H9 (cell line): ENCODE results near the gene TEKT3. TPM values are rescaled to one million over a fixed set of nuclear protein-coding genes. Genes with fewer than 3 reads are reported as not detected.

ENCODE experiments used
- DNase-seq: peaks from one replicate; pipeline ENCODE4 v3.0.0-alpha.2; 2017
- H2AFZ ChIP-seq: one replicate; pipeline ENCODE4 v1.6.1; 2013; ENCODE audit warnings: mild to moderate bottlenecking, low read length, control low read depth, moderate library complexity
- H2AK5ac ChIP-seq: 2 replicates; pipeline ENCODE4 v1.6.1; 2013; ENCODE audit warnings: low read length, control low read depth, mixed read lengths; ENCODE audit not compliant: insufficient read length
- H2BK120ac ChIP-seq: one replicate; pipeline ENCODE4 v1.6.1; 2013; ENCODE audit warnings: low read depth, mild to moderate bottlenecking, low read length, control low read depth, inconsistent platforms; ENCODE audit not compliant: poor library complexity, severe bottlenecking
- H2BK12ac ChIP-seq: 2 replicates; pipeline ENCODE4 v1.6.1; 2013; ENCODE audit warnings: low read length, control low read depth, mixed read lengths, low read depth; ENCODE audit not compliant: insufficient read length
- H2BK15ac ChIP-seq: 2 replicates; pipeline ENCODE4 v1.6.1; 2013; ENCODE audit warnings: low read depth, low read length, control low read depth
- H2BK20ac ChIP-seq: one replicate; pipeline ENCODE4 v1.6.1; 2013; ENCODE audit warnings: low read depth, mild to moderate bottlenecking, low read length, control low read depth, inconsistent platforms; ENCODE audit not compliant: poor library complexity, severe bottlenecking
- H2BK5ac ChIP-seq: 2 replicates; pipeline ENCODE4 v1.6.1; 2013; ENCODE audit warnings: low read length, control low read depth, mixed read lengths; ENCODE audit not compliant: insufficient read length
- H3K14ac ChIP-seq: 2 replicates; pipeline ENCODE4 v1.6.1; 2013; ENCODE audit warnings: low read length, control low read depth; ENCODE audit not compliant: insufficient read depth
- H3K18ac ChIP-seq: 2 replicates; pipeline ENCODE4 v1.6.1; 2013; ENCODE audit warnings: low read depth, mild to moderate bottlenecking, mixed read lengths, low read length, control low read depth; ENCODE audit not compliant: insufficient read length
- H3K23ac ChIP-seq: 2 replicates; pipeline ENCODE4 v1.6.1; 2013; ENCODE audit warnings: low read length, control low read depth, mixed read lengths, low read depth; ENCODE audit not compliant: insufficient read length
- H3K23me2 ChIP-seq: 2 replicates; pipeline ENCODE4 v1.6.1; 2013; ENCODE audit warnings: low read depth, mild to moderate bottlenecking, mixed read lengths, low read length, control low read depth; ENCODE audit not compliant: insufficient read length, poor library complexity, severe bottlenecking
- H3K27ac ChIP-seq: 2 replicates; pipeline ENCODE4 v1.5.1; 2013; ENCODE audit warnings: low read length, control low read depth, mixed read lengths, low read depth; ENCODE audit not compliant: insufficient read length
- H3K27me3 ChIP-seq: 2 replicates; pipeline ENCODE4 v1.6.1; 2013; ENCODE audit warnings: low read length, control low read depth, inconsistent platforms; ENCODE audit not compliant: insufficient read depth
- H3K4ac ChIP-seq: 2 replicates; pipeline ENCODE4 v1.6.1; 2013; ENCODE audit warnings: low read depth, mild to moderate bottlenecking, control low read depth, inconsistent platforms, low read length, moderate library complexity
- H3K4me1 ChIP-seq: 2 replicates; pipeline ENCODE4 v1.6.1; 2013; ENCODE audit warnings: low read length, control low read depth, inconsistent platforms; ENCODE audit not compliant: insufficient read depth
- H3K4me2 ChIP-seq: 2 replicates; pipeline ENCODE4 v1.6.1; 2013; ENCODE audit warnings: low read length, control low read depth, mixed read lengths; ENCODE audit not compliant: insufficient read length, insufficient read depth
- H3K56ac ChIP-seq: 2 replicates; pipeline ENCODE4 v1.6.1; 2013; ENCODE audit warnings: low read depth, mild to moderate bottlenecking, mixed read lengths, low read length, control low read depth; ENCODE audit not compliant: insufficient read length
- H3K79me1 ChIP-seq: 2 replicates; pipeline ENCODE4 v1.6.1; 2013; ENCODE audit warnings: low read depth, mild to moderate bottlenecking, moderate library complexity, low read length, control low read depth, inconsistent platforms; ENCODE audit not compliant: insufficient read depth, poor library complexity, severe bottlenecking
- H3K79me2 ChIP-seq: 2 replicates; pipeline ENCODE4 v1.6.1; 2013; ENCODE audit warnings: low read length, control low read depth, inconsistent platforms; ENCODE audit not compliant: insufficient read depth
- H3K9ac ChIP-seq: 2 replicates; pipeline ENCODE4 v1.6.1; 2013; ENCODE audit warnings: low read length, control low read depth, mixed read lengths; ENCODE audit not compliant: insufficient read length; ENCODE audit errors: extremely low read depth
- H3K9me3 ChIP-seq: one replicate; pipeline ENCODE4 v1.6.1; 2013; ENCODE audit warnings: low read depth, low read length, inconsistent platforms; ENCODE audit not compliant: control insufficient read depth
- H3T11ph ChIP-seq: one replicate; pipeline ENCODE4 v1.6.1; 2013; ENCODE audit warnings: mild to moderate bottlenecking, low read length, control low read depth, inconsistent platforms
- H4K20me1 ChIP-seq: one replicate; pipeline ENCODE4 v1.6.1; 2013; ENCODE audit not compliant: control insufficient read depth, insufficient read length, insufficient read depth
- H4K5ac ChIP-seq: 2 replicates; pipeline ENCODE4 v1.6.1; 2013; ENCODE audit warnings: low read depth, mild to moderate bottlenecking, mixed read lengths, low read length, control low read depth; ENCODE audit not compliant: insufficient read length
- H4K8ac ChIP-seq: replicated peaks from 2 replicates; pipeline ENCODE4 v1.6.1; 2013; ENCODE audit warnings: low read length, control low read depth, mixed read lengths, low read depth; ENCODE audit not compliant: insufficient read length
- H4K91ac ChIP-seq: 2 replicates; pipeline ENCODE4 v1.6.1; 2013; ENCODE audit warnings: low read depth, mild to moderate bottlenecking, moderate library complexity, mixed read lengths, low read length, control low read depth; ENCODE audit not compliant: insufficient read length
- H3K27ac Mint-ChIP-seq, 3 experiments: 2 replicates in 2 of 3; 3 replicates in 1 of 3; pipeline ENCODE4 v1.8.0; 2020 to 2021; ENCODE audit warnings: mixed read lengths in 3 of 3, mild to moderate bottlenecking in 1 of 3, moderate library complexity in 1 of 3
- H3K27me3 Mint-ChIP-seq: 2 replicates; pipeline ENCODE4 v1.8.0; 2021; ENCODE audit warnings: low read depth, mild to moderate bottlenecking, moderate library complexity, mixed read lengths
- H3K36me3 Mint-ChIP-seq, 3 experiments: 2 replicates in 2 of 3; 3 replicates in 1 of 3; pipeline ENCODE4 v1.8.0; 2020 to 2021; ENCODE audit warnings: low read depth in 3 of 3, mixed read lengths in 3 of 3; ENCODE audit not compliant: insufficient read depth in 1 of 3
- H3K4me1 Mint-ChIP-seq, 2 experiments: 2 replicates each; pipeline ENCODE4 v1.8.0; 2020; ENCODE audit warnings: mixed read lengths in 2 of 2
- H3K4me3 Mint-ChIP-seq, 2 experiments: 2 replicates in 1 of 2; 3 replicates in 1 of 2; pipeline ENCODE4 v1.8.0; 2020 to 2021; ENCODE audit warnings: mild to moderate bottlenecking in 2 of 2, mixed read lengths in 2 of 2, moderate library complexity in 1 of 2
- H3K9me3 Mint-ChIP-seq, 2 experiments: 2 replicates in 1 of 2; 3 replicates in 1 of 2; pipeline ENCODE4 v1.8.0; 2020; ENCODE audit warnings: mild to moderate bottlenecking in 2 of 2, mixed read lengths in 2 of 2, moderate library complexity in 1 of 2
- WGBS: extraction: QIAGEN DNeasy Blood & Tissue Kit; methylation state at CpG from one replicate; pipeline ENCODE4 v1.1.7; 2013; ENCODE audit warnings: missing lambda C conversion rate, low lambda C conversion rate, mixed read lengths; ENCODE audit not compliant: insufficient read length; ENCODE audit errors: extremely low coverage; 5-methylcytosine and 5-hydroxymethylcytosine counted together
- total RNA-seq: library from RNA; stranded (reverse); gene quantifications from 2 replicates; pipeline ENCODE4 v1.2.1, GENCODE V29; 2021
- TF ChIP-seq, protein P1 (sequence below): fragments of 200-600 bp; sonication (generic); conservative IDR thresholded peaks from 3 replicates; pipeline ENCODE4 v1.8.0; 2021; ENCODE audit warnings: antibody characterized with exemption, mild to moderate bottlenecking

TEKT3 gene
- total RNA-seq, 1 experiment from 2014 or later, result 0.42 TPM

DNA sequence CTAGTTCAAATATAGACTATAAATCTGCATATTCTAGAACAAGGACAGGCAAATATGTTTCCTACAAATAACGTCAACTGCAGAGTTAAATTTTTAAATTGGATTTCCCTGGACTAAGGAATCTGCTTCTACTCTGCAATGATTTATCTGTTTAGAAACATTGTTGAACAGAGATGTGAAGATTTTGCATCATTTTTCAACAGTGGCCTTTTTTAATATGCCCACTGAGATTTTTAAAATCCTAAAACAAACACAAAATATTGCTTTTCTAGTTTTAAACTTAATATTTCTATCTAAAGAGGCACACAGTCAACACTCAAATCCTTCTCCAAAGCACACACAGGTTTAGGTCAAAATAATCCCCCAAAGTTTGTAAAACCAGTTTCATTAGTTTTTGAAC, 52.5 kb downstream of the TEKT3 start:
- DNase-seq, result no peak

More for the DNA sequence above, 52.5 kb downstream of the TEKT3 start:
- Mint-ChIP-seq H3K36me3 (no peaks in the 10 kb centered on the region), H3K9me3 (no peaks in the 10 kb centered on the region), H3K4me3 (no peak overlapping the region), H3K27ac (no peak overlapping the region), H3K27me3 (peaks cover 13% of the 10 kb centered on the region), H3K4me1 (peaks cover 8 to 10% of the 10 kb centered on the region in 2 experiments)
- no peak overlapping the region for H3K9ac ChIP-seq
- TF ChIP-seq, protein P1, sequence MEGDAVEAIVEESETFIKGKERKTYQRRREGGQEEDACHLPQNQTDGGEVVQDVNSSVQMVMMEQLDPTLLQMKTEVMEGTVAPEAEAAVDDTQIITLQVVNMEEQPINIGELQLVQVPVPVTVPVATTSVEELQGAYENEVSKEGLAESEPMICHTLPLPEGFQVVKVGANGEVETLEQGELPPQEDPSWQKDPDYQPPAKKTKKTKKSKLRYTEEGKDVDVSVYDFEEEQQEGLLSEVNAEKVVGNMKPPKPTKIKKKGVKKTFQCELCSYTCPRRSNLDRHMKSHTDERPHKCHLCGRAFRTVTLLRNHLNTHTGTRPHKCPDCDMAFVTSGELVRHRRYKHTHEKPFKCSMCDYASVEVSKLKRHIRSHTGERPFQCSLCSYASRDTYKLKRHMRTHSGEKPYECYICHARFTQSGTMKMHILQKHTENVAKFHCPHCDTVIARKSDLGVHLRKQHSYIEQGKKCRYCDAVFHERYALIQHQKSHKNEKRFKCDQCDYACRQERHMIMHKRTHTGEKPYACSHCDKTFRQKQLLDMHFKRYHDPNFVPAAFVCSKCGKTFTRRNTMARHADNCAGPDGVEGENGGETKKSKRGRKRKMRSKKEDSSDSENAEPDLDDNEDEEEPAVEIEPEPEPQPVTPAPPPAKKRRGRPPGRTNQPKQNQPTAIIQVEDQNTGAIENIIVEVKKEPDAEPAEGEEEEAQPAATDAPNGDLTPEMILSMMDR, result no peak
- no peaks in the 10 kb centered on the region for H3K23me2 ChIP-seq
- H3K4me2 ChIP-seq, result no peak overlapping the region
- H3K27ac ChIP-seq, result no peak overlapping the region
- H3T11ph ChIP-seq, result no peak overlapping the region
- H3K9me3 ChIP-seq, result no peaks in the 10 kb centered on the region
- H3K56ac ChIP-seq, result no peak overlapping the region
- no peaks in the 10 kb centered on the region for H3K27me3 ChIP-seq
- no peak overlapping the region for H2BK15ac ChIP-seq
- H3K79me2 ChIP-seq, result no peaks in the 10 kb centered on the region
- no peak overlapping the region for H2BK20ac ChIP-seq
- H4K91ac ChIP-seq, result no peak overlapping the region
- no peaks in the 10 kb centered on the region; the same call in 1 of the 2 replicates for H3K4me1 ChIP-seq
- no peak overlapping the region for H3K4ac ChIP-seq
- H3K14ac ChIP-seq, result no peak overlapping the region
- no peak overlapping the region for H3K23ac ChIP-seq
- no peak overlapping the region for H2AFZ ChIP-seq
- H2BK12ac ChIP-seq, result no peak overlapping the region
- no peak overlapping the region for H4K5ac ChIP-seq
- no peak overlapping the region for H3K18ac ChIP-seq
- WGBS, result no CpG with 5 or more reads among the region's 1 CpG
- no peaks in the 10 kb centered on the region for H3K79me1 ChIP-seq
- H4K8ac ChIP-seq, result no peak overlapping the region
- no peaks in the 10 kb centered on the region for H4K20me1 ChIP-seq
- H2BK120ac ChIP-seq, result no peak overlapping the region
- no peak overlapping the region for H2AK5ac ChIP-seq
- H2BK5ac ChIP-seq, result no peak overlapping the region
